PC-9 (cell line): ENCODE data around the gene LPAR1.

Source experiments
- EZH2 ChIP-seq: fragments of 200-600 bp; sonication (generic); IDR thresholded peaks from 2 replicates; pipeline ENCODE4 v1.8.0; 2017; ENCODE audit warnings: antibody characterized with exemption, low read depth
- TF ChIP-seq, protein P1 (sequence below): fragments of 200-600 bp; sonication (generic); conservative IDR thresholded peaks from 2 replicates; pipeline ENCODE4 v1.6.1; 2017; ENCODE audit warnings: mixed run types, antibody characterized with exemption, mild to moderate bottlenecking, moderate library complexity

GRCh38 chr9:110994771-110995241 is 43.5 kb downstream of the LPAR1 start:
- TF ChIP-seq, protein P1, sequence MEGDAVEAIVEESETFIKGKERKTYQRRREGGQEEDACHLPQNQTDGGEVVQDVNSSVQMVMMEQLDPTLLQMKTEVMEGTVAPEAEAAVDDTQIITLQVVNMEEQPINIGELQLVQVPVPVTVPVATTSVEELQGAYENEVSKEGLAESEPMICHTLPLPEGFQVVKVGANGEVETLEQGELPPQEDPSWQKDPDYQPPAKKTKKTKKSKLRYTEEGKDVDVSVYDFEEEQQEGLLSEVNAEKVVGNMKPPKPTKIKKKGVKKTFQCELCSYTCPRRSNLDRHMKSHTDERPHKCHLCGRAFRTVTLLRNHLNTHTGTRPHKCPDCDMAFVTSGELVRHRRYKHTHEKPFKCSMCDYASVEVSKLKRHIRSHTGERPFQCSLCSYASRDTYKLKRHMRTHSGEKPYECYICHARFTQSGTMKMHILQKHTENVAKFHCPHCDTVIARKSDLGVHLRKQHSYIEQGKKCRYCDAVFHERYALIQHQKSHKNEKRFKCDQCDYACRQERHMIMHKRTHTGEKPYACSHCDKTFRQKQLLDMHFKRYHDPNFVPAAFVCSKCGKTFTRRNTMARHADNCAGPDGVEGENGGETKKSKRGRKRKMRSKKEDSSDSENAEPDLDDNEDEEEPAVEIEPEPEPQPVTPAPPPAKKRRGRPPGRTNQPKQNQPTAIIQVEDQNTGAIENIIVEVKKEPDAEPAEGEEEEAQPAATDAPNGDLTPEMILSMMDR, result no peak
- no peak for TF ChIP-seq EZH2
